GM12874 (cell line): Measurements from ENCODE around the gene R3HDML.

Source experiments
- CTCF ChIP-seq: IDR thresholded peaks from 2 replicates; pipeline ENCODE4 v1.5.1; 2011; ENCODE audit warnings: low read depth, mild to moderate bottlenecking, control low read depth, low read length, moderate library complexity; ENCODE audit not compliant: insufficient read depth

The R3HDML gene

GRCh38 chr20:44314870-44315269 lies 22.0 kb upstream of the R3HDML start:
- no peak for TF ChIP-seq CTCF

GRCh38 chr20:44319839-44320422 lies 16.9 kb upstream of the R3HDML start:
- no peak for TF ChIP-seq CTCF

- TF ChIP-seq CTCF = no peak
Observed at GRCh38 chr20:44324343-44324742, 12.5 kb upstream of the R3HDML start.

GRCh38 chr20:44326391-44327159 lies 10.3 kb upstream of the R3HDML start:
- no peak for TF ChIP-seq CTCF

GRCh38 chr20:44328428-44328827 lies 8.4 kb upstream of the R3HDML start:
- TF ChIP-seq CTCF = no peak

GRCh38 chr20:44331201-44331600 lies 5.6 kb upstream of the R3HDML start:
- TF ChIP-seq CTCF = no peak

- TF ChIP-seq CTCF = no peak
Observed at GRCh38 chr20:44334306-44334705, 2.5 kb upstream of the R3HDML start.
